ENCODE measurements around the gene MBP.

- TF ChIP-seq POLR2AphosphoS5 (IDR thresholded peaks at IDR 0.05; ENCODE audit: low read depth, low read length) (no peak), REST (IDR thresholded peaks at IDR 0.05; ENCODE audit: insufficient read depth in 1 of 2, low read depth in 2 of 2, low read length in 2 of 2) (no peak), SIN3A (IDR thresholded peaks at IDR 0.05; ENCODE audit: borderline replicate concordance, insufficient read depth, low read length) (no peak), TAF1 (IDR thresholded peaks at IDR 0.05; ENCODE audit: borderline replicate concordance, insufficient read depth, low read length) (no peak)
Measured at GRCh38 chr18:76988031-76988826, 144.4 kb downstream of the MBP start.

Data from PFSK-1 (cell line).